ENCODE measurements around the gene KCNJ10. TPM values are rescaled to one million over a fixed set of nuclear protein-coding genes. Genes with fewer than 3 reads are reported as not detected.

The KCNJ10 gene
- total RNA-seq, 1 donor from 2014 or later: not detected

- Mint-ChIP-seq H3K27me3 (ENCODE audit: unreplicated experiment) (peaks cover 2% of the 10 kb centered on the region), H3K4me3 (ENCODE audit: unreplicated experiment) (no peak overlapping the region), H3K4me1 (ENCODE audit: low read depth, unreplicated experiment) (no peaks in the 10 kb centered on the region), H3K36me3 (ENCODE audit: unreplicated experiment) (no peaks in the 10 kb centered on the region), H3K9me3 (ENCODE audit: unreplicated experiment) (no peaks in the 10 kb centered on the region), H3K27ac (ENCODE audit: unreplicated experiment) (no peak overlapping the region)
- TF ChIP-seq CTCF (IDR thresholded peaks at IDR 0.05; ENCODE audit: partially characterized antibody, unreplicated experiment): no peak
- no peak for DNase-seq
Measured at GRCh38 chr1:160018347-160018746, 51.6 kb downstream of the KCNJ10 start.

- TF ChIP-seq CTCF (IDR thresholded peaks at IDR 0.05; ENCODE audit: partially characterized antibody, unreplicated experiment): no peak
- Mint-ChIP-seq H3K36me3 (ENCODE audit: unreplicated experiment) (no peaks in the 10 kb centered on the region), H3K27me3 (ENCODE audit: unreplicated experiment) (peaks cover 2% of the 10 kb centered on the region), H3K4me3 (ENCODE audit: unreplicated experiment) (no peak overlapping the region), H3K4me1 (ENCODE audit: low read depth, unreplicated experiment) (no peaks in the 10 kb centered on the region), H3K9me3 (ENCODE audit: unreplicated experiment) (no peaks in the 10 kb centered on the region), H3K27ac (ENCODE audit: unreplicated experiment) (no peak overlapping the region)
- DNase-seq: no peak
Measured at GRCh38 chr1:160017592-160017991, 52.4 kb downstream of the KCNJ10 start.

- no peak for DNase-seq
- Mint-ChIP-seq H3K27ac (ENCODE audit: unreplicated experiment) (no peak overlapping the region), H3K4me3 (ENCODE audit: unreplicated experiment) (no peak overlapping the region), H3K4me1 (ENCODE audit: low read depth, unreplicated experiment) (no peaks in the 10 kb centered on the region), H3K36me3 (ENCODE audit: unreplicated experiment) (no peaks in the 10 kb centered on the region), H3K9me3 (ENCODE audit: unreplicated experiment) (no peaks in the 10 kb centered on the region), H3K27me3 (ENCODE audit: unreplicated experiment) (no peaks in the 10 kb centered on the region)
- TF ChIP-seq CTCF (IDR thresholded peaks at IDR 0.05; ENCODE audit: partially characterized antibody, unreplicated experiment): no peak
Measured at GRCh38 chr1:160011781-160012180, 58.2 kb downstream of the KCNJ10 start.

- DNase-seq: no peak
- Mint-ChIP-seq H3K9me3 (ENCODE audit: unreplicated experiment) (no peaks in the 10 kb centered on the region), H3K4me1 (ENCODE audit: low read depth, unreplicated experiment) (no peaks in the 10 kb centered on the region), H3K27me3 (ENCODE audit: unreplicated experiment) (no peaks in the 10 kb centered on the region), H3K36me3 (ENCODE audit: unreplicated experiment) (no peaks in the 10 kb centered on the region), H3K4me3 (ENCODE audit: unreplicated experiment) (no peak overlapping the region), H3K27ac (ENCODE audit: unreplicated experiment) (no peak overlapping the region)
- no peak for TF ChIP-seq CTCF (IDR thresholded peaks at IDR 0.05; ENCODE audit: partially characterized antibody, unreplicated experiment)
Measured at GRCh38 chr1:160009801-160010200, 60.2 kb downstream of the KCNJ10 start.

GRCh38 chr1:160009081-160009480 is 60.9 kb downstream of the KCNJ10 start:
- Mint-ChIP-seq H3K4me1 (ENCODE audit: low read depth, unreplicated experiment) (no peaks in the 10 kb centered on the region), H3K27me3 (ENCODE audit: unreplicated experiment) (no peaks in the 10 kb centered on the region), H3K9me3 (ENCODE audit: unreplicated experiment) (no peaks in the 10 kb centered on the region), H3K27ac (ENCODE audit: unreplicated experiment) (no peak overlapping the region), H3K36me3 (ENCODE audit: unreplicated experiment) (no peaks in the 10 kb centered on the region), H3K4me3 (ENCODE audit: unreplicated experiment) (no peak overlapping the region)
- DNase-seq: no peak
- TF ChIP-seq CTCF (IDR thresholded peaks at IDR 0.05; ENCODE audit: partially characterized antibody, unreplicated experiment): no peak
